Astrocyte (in vitro differentiated cells and primary cell): ENCODE results near the gene STIM1. TPM values are rescaled to one million over a fixed set of nuclear protein-coding genes. Genes with fewer than 3 reads are reported as not detected.
A peak's percentile ranks its signal among the peaks of the same experiment; 100 is the strongest.

ENCODE experiments used
- DNase-seq: peaks from one replicate; pipeline ENCODE4 v3.0.0-alpha.2; 2010; ENCODE audit warnings: low read depth
- FAIRE-seq: peaks from 2 replicates; lab custom pipeline; 2011; peaks lifted over from hg19 to GRCh38; lab: Jason Lieb, UNC
- H2AFZ ChIP-seq: 2 replicates; pipeline ENCODE4 v1.6.0; 2012; ENCODE audit warnings: low read depth, low read length, inconsistent platforms
- H3K27ac ChIP-seq: 2 replicates; pipeline ENCODE4 v1.5.1; 2011; ENCODE audit warnings: low read depth, low read length, inconsistent platforms
- H3K27me3 ChIP-seq: 2 replicates; pipeline ENCODE4 v1.6.0; 2011; ENCODE audit warnings: low read length, inconsistent platforms; ENCODE audit not compliant: insufficient read depth
- H3K36me3 ChIP-seq: 2 replicates; pipeline ENCODE4 v1.5.1; 2011; ENCODE audit warnings: low read length, inconsistent platforms; ENCODE audit not compliant: insufficient read depth
- H3K4me1 ChIP-seq: 2 replicates; pipeline ENCODE4 v1.5.1; 2011; ENCODE audit warnings: low read length, inconsistent platforms; ENCODE audit not compliant: insufficient read depth
- H3K4me2 ChIP-seq: 2 replicates; pipeline ENCODE4 v1.6.0; 2012; ENCODE audit warnings: low read length, inconsistent platforms
- H3K4me3 ChIP-seq: 2 replicates; pipeline ENCODE4 v1.5.1; 2011; ENCODE audit warnings: low read depth, mild to moderate bottlenecking, low read length, inconsistent platforms; ENCODE audit not compliant: insufficient read depth
- H3K79me2 ChIP-seq: 2 replicates; pipeline ENCODE4 v1.6.0; 2012; ENCODE audit warnings: mild to moderate bottlenecking, low read length, inconsistent platforms; ENCODE audit not compliant: insufficient read depth
- H3K9ac ChIP-seq: 2 replicates; pipeline ENCODE4 v1.6.0; 2012; ENCODE audit warnings: mild to moderate bottlenecking, low read length, inconsistent platforms
- H3K9me3 ChIP-seq: 2 replicates; pipeline ENCODE4 v1.5.1; 2012; ENCODE audit warnings: low read depth, mild to moderate bottlenecking, low read length, inconsistent platforms; ENCODE audit not compliant: insufficient read depth
- H4K20me1 ChIP-seq: 2 replicates; pipeline ENCODE4 v1.6.0; 2012; ENCODE audit warnings: low read length, inconsistent platforms; ENCODE audit not compliant: insufficient read depth
- H3K27ac Mint-ChIP-seq: one replicate; pipeline ENCODE4 v1.8.0; 2021; ENCODE audit warnings: mild to moderate bottlenecking, mixed read lengths; ENCODE audit not compliant: unreplicated experiment
- H3K27me3 Mint-ChIP-seq: one replicate; pipeline ENCODE4 v1.8.0; 2021; ENCODE audit warnings: low read depth, mixed read lengths; ENCODE audit not compliant: unreplicated experiment
- H3K36me3 Mint-ChIP-seq: one replicate; pipeline ENCODE4 v1.8.0; 2021; ENCODE audit warnings: low read depth, mixed read lengths; ENCODE audit not compliant: unreplicated experiment
- H3K4me1 Mint-ChIP-seq: one replicate; pipeline ENCODE4 v1.8.0; 2021; ENCODE audit warnings: low read depth, mixed read lengths; ENCODE audit not compliant: unreplicated experiment
- H3K4me3 Mint-ChIP-seq: one replicate; pipeline ENCODE4 v1.8.0; 2021; ENCODE audit warnings: mild to moderate bottlenecking, moderate library complexity, mixed read lengths; ENCODE audit not compliant: unreplicated experiment
- H3K9me3 Mint-ChIP-seq: one replicate; pipeline ENCODE4 v1.8.0; 2021; ENCODE audit warnings: mild to moderate bottlenecking, mixed read lengths; ENCODE audit not compliant: unreplicated experiment
- CTCF ChIP-seq: IDR thresholded peaks from 2 replicates; pipeline ENCODE4 v1.5.1; 2011; ENCODE audit warnings: low read depth, mild to moderate bottlenecking, inconsistent platforms, low read length, moderate library complexity; ENCODE audit not compliant: insufficient read depth
- EZH2 ChIP-seq: IDR thresholded peaks from 2 replicates; pipeline ENCODE4 v1.6.1; 2012; ENCODE audit warnings: mild to moderate bottlenecking, low read length, inconsistent platforms; ENCODE audit not compliant: insufficient read depth
- total RNA-seq: library from RNA; stranded (reverse); gene quantifications from 2 replicates; pipeline ENCODE4 v1.2.1, GENCODE V29; 2021

The STIM1 gene
- total RNA-seq, 1 donor from 2014 or later = 42.9 TPM

GRCh38 chr11:3822312-3822711 lies 33.2 kb upstream of the STIM1 start:
- Histone ChIP-seq H3K27ac (no peak overlapping the region), H2AFZ (no peak overlapping the region), H3K79me2 (no peaks in the 10 kb centered on the region), H3K9ac (no peak overlapping the region), H3K4me1 (no peaks in the 10 kb centered on the region), H3K4me2 (no peak overlapping the region), H3K9me3 (no peaks in the 10 kb centered on the region), H3K36me3 (peaks cover 13% of the 10 kb centered on the region), H3K4me3 (no peak overlapping the region), H3K27me3 (no peaks in the 10 kb centered on the region), H4K20me1 (peaks cover 31% of the 10 kb centered on the region)
- Mint-ChIP-seq H3K4me1 (peaks cover 6% of the 10 kb centered on the region), H3K4me3 (no peak overlapping the region), H3K27me3 (no peaks in the 10 kb centered on the region), H3K9me3 (no peaks in the 10 kb centered on the region), H3K27ac (no peak overlapping the region), H3K36me3 (peaks cover 26% of the 10 kb centered on the region)
- no peak for FAIRE-seq
- no peak for TF ChIP-seq EZH2
- no peak for TF ChIP-seq CTCF
- DNase-seq = no peak

- no peak overlapping the region for H3K4me2 ChIP-seq
- TF ChIP-seq CTCF (no peak), EZH2 (no peak)
- no peak overlapping the region for H3K27ac Mint-ChIP-seq
- H2AFZ ChIP-seq = no peak overlapping the region
- no peak for FAIRE-seq
- DNase-seq = peak; percentile 68
- peaks cover 6% of the 10 kb centered on the region for H3K4me1 Mint-ChIP-seq
- H3K4me1 ChIP-seq = no peaks in the 10 kb centered on the region
- H3K27me3 ChIP-seq = no peaks in the 10 kb centered on the region
- peaks cover 5% of the 10 kb centered on the region for H3K79me2 ChIP-seq
- no peaks in the 10 kb centered on the region for H3K9me3 Mint-ChIP-seq
- no peaks in the 10 kb centered on the region for H3K27me3 Mint-ChIP-seq
- H3K27ac ChIP-seq = no peak overlapping the region
- peaks cover 15% of the 10 kb centered on the region for H3K36me3 ChIP-seq
- H4K20me1 ChIP-seq = peaks cover 41% of the 10 kb centered on the region
- no peaks in the 10 kb centered on the region for H3K9me3 ChIP-seq
- H3K4me3 Mint-ChIP-seq = no peak overlapping the region
- H3K36me3 Mint-ChIP-seq = peaks cover 29% of the 10 kb centered on the region
- no peak overlapping the region for H3K9ac ChIP-seq
- no peak overlapping the region for H3K4me3 ChIP-seq
Measured at GRCh38 chr11:3823303-3823702, 32.2 kb upstream of the STIM1 start.

GRCh38 chr11:3823762-3824506 lies 31.5 kb upstream of the STIM1 start:
- peaks cover 16% of the 10 kb centered on the region for H3K36me3 ChIP-seq
- no peak overlapping the region for H2AFZ ChIP-seq
- FAIRE-seq = no peak
- Mint-ChIP-seq H3K9me3 (no peaks in the 10 kb centered on the region), H3K36me3 (peaks cover 29% of the 10 kb centered on the region), H3K4me1 (peaks cover 6% of the 10 kb centered on the region), H3K27ac (no peak overlapping the region), H3K4me3 (no peak overlapping the region), H3K27me3 (no peaks in the 10 kb centered on the region)
- peaks cover 44% of the 10 kb centered on the region for H4K20me1 ChIP-seq
- no peak overlapping the region for H3K27ac ChIP-seq
- TF ChIP-seq CTCF (no peak), EZH2 (no peak)
- no peaks in the 10 kb centered on the region for H3K27me3 ChIP-seq
- no peak overlapping the region for H3K4me2 ChIP-seq
- no peaks in the 10 kb centered on the region for H3K4me1 ChIP-seq
- peaks cover 6% of the 10 kb centered on the region for H3K79me2 ChIP-seq
- no peak for DNase-seq
- H3K9ac ChIP-seq = no peak overlapping the region
- H3K4me3 ChIP-seq = no peak overlapping the region
- H3K9me3 ChIP-seq = no peaks in the 10 kb centered on the region
